Neural progenitor cell (in vitro differentiated cells): ENCODE results near the gene RPL7A. TPM values are rescaled to one million over a fixed set of nuclear protein-coding genes. Genes with fewer than 3 reads are reported as not detected.

Experiments
- DNase-seq: peaks from one replicate; pipeline ENCODE4 v3.0.0-alpha.2; 2016; ENCODE audit warnings: low spot score
- H2AFZ ChIP-seq: fragments of 200-600 bp; sonication (generic); replicated peaks from 2 replicates; pipeline ENCODE4 v1.6.1; 2016; ENCODE audit warnings: antibody characterized with exemption
- H3F3A ChIP-seq: fragments of 200-600 bp; sonication (generic); 2 replicates; pipeline ENCODE4 v1.6.1; 2016; ENCODE audit warnings: antibody characterized with exemption, low read depth
- H3K27ac ChIP-seq: fragments of 200-600 bp; sonication (generic); 2 replicates; pipeline ENCODE4 v1.5.1; 2016; ENCODE audit warnings: mild to moderate bottlenecking
- H3K27me3 ChIP-seq: fragments of 200-600 bp; sonication (generic); 2 replicates; pipeline ENCODE4 v1.6.1; 2016; ENCODE audit warnings: mild to moderate bottlenecking, moderate library complexity
- H3K36me3 ChIP-seq: fragments of 200-600 bp; sonication (generic); 2 replicates; pipeline ENCODE4 v1.5.1; 2016
- H3K4me1 ChIP-seq: fragments of 200-600 bp; sonication (generic); 2 replicates; pipeline ENCODE4 v1.6.1; 2016; ENCODE audit warnings: mixed run types
- H3K4me2 ChIP-seq: fragments of 200-600 bp; sonication (generic); 2 replicates; pipeline ENCODE4 v1.6.1; 2016
- H3K4me3 ChIP-seq: fragments of 200-600 bp; sonication (generic); 2 replicates; pipeline ENCODE4 v1.5.1; 2016
- H3K79me2 ChIP-seq: fragments of 200-600 bp; sonication (generic); 2 replicates; pipeline ENCODE4 v1.6.1; 2016; ENCODE audit warnings: low read depth
- H3K9ac ChIP-seq: fragments of 200-600 bp; sonication (generic); 2 replicates; pipeline ENCODE4 v1.6.1; 2016
- H3K9me3 ChIP-seq: fragments of 200-600 bp; sonication (generic); 2 replicates; pipeline ENCODE4 v1.5.1; 2016; ENCODE audit warnings: low read depth
- H4K20me1 ChIP-seq: fragments of 200-600 bp; sonication (generic); 2 replicates; pipeline ENCODE4 v1.6.1; 2016; ENCODE audit warnings: low read depth
- H3K27ac Mint-ChIP-seq: 3 replicates; pipeline ENCODE4 v1.8.0; 2021; ENCODE audit warnings: mixed read lengths
- H3K27me3 Mint-ChIP-seq: 2 replicates; pipeline ENCODE4 v1.8.0; 2022; ENCODE audit warnings: low read depth, mild to moderate bottlenecking, inconsistent platforms, moderate library complexity, mixed read lengths; ENCODE audit not compliant: insufficient read depth
- H3K36me3 Mint-ChIP-seq: 3 replicates; pipeline ENCODE4 v1.8.0; 2021; ENCODE audit warnings: mixed read lengths
- H3K4me1 Mint-ChIP-seq: 3 replicates; pipeline ENCODE4 v1.8.0; 2021; ENCODE audit warnings: mixed read lengths
- H3K4me3 Mint-ChIP-seq: 3 replicates; pipeline ENCODE4 v1.8.0; 2021; ENCODE audit warnings: mild to moderate bottlenecking, moderate library complexity, mixed read lengths
- H3K9me3 Mint-ChIP-seq: 3 replicates; pipeline ENCODE4 v1.8.0; 2020; ENCODE audit warnings: mixed read lengths
- EZH2 ChIP-seq: fragments of 200-600 bp; sonication (generic); IDR thresholded peaks from 2 replicates; pipeline ENCODE4 v1.6.1; 2017; ENCODE audit warnings: antibody characterized with exemption, mild to moderate bottlenecking, moderate library complexity
- EZH2phosphoT487 ChIP-seq: fragments of 200-600 bp; sonication (generic); IDR thresholded peaks from 2 replicates; pipeline ENCODE4 v1.6.1; 2017; ENCODE audit warnings: antibody characterized with exemption
- total RNA-seq: library from RNA; depleted of rRNA; stranded (reverse); fragments of >200 nt; gene quantifications from 2 replicates; pipeline ENCODE4 v1.2.3, GENCODE V29; 2015; ENCODE audit warnings: low replicate concordance
- TF ChIP-seq, protein P1 (sequence below): fragments of 200-600 bp; sonication (generic); IDR thresholded peaks from 2 replicates; pipeline ENCODE4 v1.5.1; 2017; ENCODE audit warnings: antibody characterized with exemption, mild to moderate bottlenecking

RPL7A gene
- total RNA-seq, 1 donor from 2014 or later, result 3,449 TPM

DNA sequence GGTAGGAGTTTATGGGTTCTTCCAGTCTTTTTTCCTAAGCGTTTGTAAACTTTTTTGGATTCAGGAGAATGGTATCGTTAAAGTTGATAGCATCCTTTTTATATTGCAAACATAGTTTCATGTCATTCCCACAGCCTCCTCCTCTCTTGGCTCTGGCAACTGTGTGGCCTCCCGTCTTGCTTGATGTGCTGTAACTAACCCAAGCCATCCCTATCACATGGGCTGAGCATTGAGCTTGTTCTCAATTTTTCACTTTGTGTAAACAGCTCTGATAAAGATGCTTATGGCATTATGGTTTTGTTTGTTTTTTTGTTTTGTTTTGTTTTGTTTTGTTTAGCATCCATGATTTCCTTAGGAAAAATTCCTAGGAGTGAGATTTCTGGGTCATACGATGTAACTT, 32.7 kb downstream of the RPL7A start:
- no peaks in the 10 kb centered on the region for H3K36me3 ChIP-seq
- H3K27me3 Mint-ChIP-seq, result peaks cover 2% of the 10 kb centered on the region
- no peaks in the 10 kb centered on the region for H3K4me1 ChIP-seq
- H3K9me3 Mint-ChIP-seq, result no peaks in the 10 kb centered on the region
- H4K20me1 ChIP-seq, result no peaks in the 10 kb centered on the region
- peaks cover 6% of the 10 kb centered on the region for H3K4me1 Mint-ChIP-seq
- H3K9ac ChIP-seq, result no peak overlapping the region
- H3K27ac Mint-ChIP-seq, result no peak overlapping the region
- H3K4me3 Mint-ChIP-seq, result no peak overlapping the region
- H3K79me2 ChIP-seq, result peaks cover under 1% of the 10 kb centered on the region
- no peaks in the 10 kb centered on the region for H3F3A ChIP-seq
- H3K9me3 ChIP-seq, result no peaks in the 10 kb centered on the region
- no peak for TF ChIP-seq EZH2phosphoT487
- TF ChIP-seq EZH2, result no peak
- TF ChIP-seq, protein P1, sequence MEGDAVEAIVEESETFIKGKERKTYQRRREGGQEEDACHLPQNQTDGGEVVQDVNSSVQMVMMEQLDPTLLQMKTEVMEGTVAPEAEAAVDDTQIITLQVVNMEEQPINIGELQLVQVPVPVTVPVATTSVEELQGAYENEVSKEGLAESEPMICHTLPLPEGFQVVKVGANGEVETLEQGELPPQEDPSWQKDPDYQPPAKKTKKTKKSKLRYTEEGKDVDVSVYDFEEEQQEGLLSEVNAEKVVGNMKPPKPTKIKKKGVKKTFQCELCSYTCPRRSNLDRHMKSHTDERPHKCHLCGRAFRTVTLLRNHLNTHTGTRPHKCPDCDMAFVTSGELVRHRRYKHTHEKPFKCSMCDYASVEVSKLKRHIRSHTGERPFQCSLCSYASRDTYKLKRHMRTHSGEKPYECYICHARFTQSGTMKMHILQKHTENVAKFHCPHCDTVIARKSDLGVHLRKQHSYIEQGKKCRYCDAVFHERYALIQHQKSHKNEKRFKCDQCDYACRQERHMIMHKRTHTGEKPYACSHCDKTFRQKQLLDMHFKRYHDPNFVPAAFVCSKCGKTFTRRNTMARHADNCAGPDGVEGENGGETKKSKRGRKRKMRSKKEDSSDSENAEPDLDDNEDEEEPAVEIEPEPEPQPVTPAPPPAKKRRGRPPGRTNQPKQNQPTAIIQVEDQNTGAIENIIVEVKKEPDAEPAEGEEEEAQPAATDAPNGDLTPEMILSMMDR, result no peak
- no peak for DNase-seq
- peaks cover 13% of the 10 kb centered on the region for H3K27me3 ChIP-seq
- H2AFZ ChIP-seq, result no peak overlapping the region
- H3K36me3 Mint-ChIP-seq, result no peaks in the 10 kb centered on the region
- no peak overlapping the region for H3K4me3 ChIP-seq
- H3K27ac ChIP-seq, result no peak overlapping the region
- H3K4me2 ChIP-seq, result no peak overlapping the region

DNA sequence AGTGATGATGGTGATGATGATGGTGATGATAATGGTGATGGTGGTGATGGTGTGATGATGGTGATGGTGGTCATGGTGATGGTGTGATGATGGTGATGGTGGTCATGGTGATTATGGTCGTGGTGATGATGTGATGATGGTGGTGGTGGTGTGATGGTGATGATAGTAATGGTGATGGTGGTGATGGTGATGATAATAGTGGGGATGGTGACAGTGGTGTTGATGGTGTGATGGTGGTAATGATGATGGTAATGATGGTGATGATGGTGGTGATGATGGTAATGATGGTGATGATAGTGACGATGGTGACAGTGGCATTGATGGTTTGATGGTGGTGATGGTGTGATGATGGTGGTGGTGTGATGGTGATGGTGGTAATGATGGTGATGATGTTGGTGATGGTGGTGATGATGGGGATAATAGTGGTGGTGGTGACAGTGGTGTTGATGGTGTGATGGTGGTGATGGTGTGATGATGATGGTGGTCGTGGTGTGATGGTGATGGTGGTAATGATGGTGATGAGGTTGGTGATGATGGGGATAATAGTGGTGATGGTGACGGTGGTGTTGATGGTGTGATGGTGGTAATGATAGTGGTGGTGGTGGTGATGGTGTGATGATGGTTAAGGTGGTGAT, 34.6 kb downstream of the RPL7A start:
- H3K27ac Mint-ChIP-seq, result no peak overlapping the region
- no peak for DNase-seq
- Histone ChIP-seq H3K79me2 (no peaks in the 10 kb centered on the region), H3F3A (no peaks in the 10 kb centered on the region), H3K9ac (no peak overlapping the region), H3K4me2 (no peak overlapping the region), H3K4me3 (no peak overlapping the region), H3K9me3 (no peaks in the 10 kb centered on the region), H4K20me1 (no peaks in the 10 kb centered on the region), H3K4me1 (no peaks in the 10 kb centered on the region), H3K36me3 (no peaks in the 10 kb centered on the region), H2AFZ (no peak overlapping the region), H3K27ac (no peak overlapping the region), H3K27me3 (peaks cover 1% of the 10 kb centered on the region)
- H3K27me3 Mint-ChIP-seq, result peaks cover 2% of the 10 kb centered on the region
- no peak overlapping the region for H3K4me3 Mint-ChIP-seq
- H3K36me3 Mint-ChIP-seq, result no peaks in the 10 kb centered on the region
- H3K4me1 Mint-ChIP-seq, result peaks cover 6% of the 10 kb centered on the region
- TF ChIP-seq EZH2, result no peak
- TF ChIP-seq, protein P1, result no peak
- no peak for TF ChIP-seq EZH2phosphoT487
- no peaks in the 10 kb centered on the region for H3K9me3 Mint-ChIP-seq

DNA sequence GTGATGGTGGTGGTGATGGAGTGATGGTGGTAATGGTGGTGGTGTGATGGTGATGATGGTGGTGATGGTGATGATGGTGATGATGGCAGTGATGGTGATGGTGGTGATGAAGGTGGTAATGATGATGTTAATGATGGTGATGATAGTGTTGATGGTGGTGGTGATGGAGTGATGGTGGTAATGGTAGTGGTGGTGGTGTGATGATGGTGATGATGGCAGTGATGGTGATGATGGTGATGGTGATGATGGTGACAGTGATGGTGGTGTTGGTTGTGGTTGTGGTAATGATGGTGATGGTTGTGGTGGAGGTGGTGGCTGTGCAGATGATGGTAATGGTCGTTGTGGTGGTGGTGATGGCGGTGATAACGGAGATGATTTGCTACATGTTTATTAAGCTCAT, 35.4 kb downstream of the RPL7A start:
- H3K4me2 ChIP-seq, result no peak overlapping the region
- no peak for TF ChIP-seq EZH2
- no peak for TF ChIP-seq EZH2phosphoT487
- TF ChIP-seq, protein P1, result no peak

More for the DNA sequence above, 35.4 kb downstream of the RPL7A start:
- Histone ChIP-seq H3F3A (no peaks in the 10 kb centered on the region), H2AFZ (no peak overlapping the region), H3K4me1 (no peaks in the 10 kb centered on the region), H3K9me3 (no peaks in the 10 kb centered on the region), H3K9ac (no peak overlapping the region), H3K36me3 (no peaks in the 10 kb centered on the region), H3K27me3 (no peaks in the 10 kb centered on the region), H4K20me1 (no peaks in the 10 kb centered on the region), H3K4me3 (no peak overlapping the region), H3K79me2 (no peaks in the 10 kb centered on the region), H3K27ac (no peak overlapping the region)
- Mint-ChIP-seq H3K9me3 (no peaks in the 10 kb centered on the region), H3K4me3 (no peak overlapping the region), H3K4me1 (peaks cover 2% of the 10 kb centered on the region), H3K27me3 (peaks cover 2% of the 10 kb centered on the region), H3K27ac (no peak overlapping the region), H3K36me3 (no peaks in the 10 kb centered on the region)
- DNase-seq, result no peak
